Stimulated activated CD8-positive, alpha-beta memory T cell treated with anti-CD3 and anti-CD28 coated beads, Interleukin-4, amount 100 ng/mL, for 24 hours (primary cell): ENCODE results near the gene HTR2A.

Experiments
- DNase-seq: peaks from one replicate; pipeline ENCODE4 v3.0.0-alpha.2; 2020; ENCODE audit warnings: low read depth

HTR2A gene

GRCh38 chr13:46868091-46868490 lies 28.8 kb downstream of the HTR2A start:
- no peak for DNase-seq

- no peak for DNase-seq
Observed at GRCh38 chr13:46866150-46866549, 30.7 kb downstream of the HTR2A start.

DNA sequence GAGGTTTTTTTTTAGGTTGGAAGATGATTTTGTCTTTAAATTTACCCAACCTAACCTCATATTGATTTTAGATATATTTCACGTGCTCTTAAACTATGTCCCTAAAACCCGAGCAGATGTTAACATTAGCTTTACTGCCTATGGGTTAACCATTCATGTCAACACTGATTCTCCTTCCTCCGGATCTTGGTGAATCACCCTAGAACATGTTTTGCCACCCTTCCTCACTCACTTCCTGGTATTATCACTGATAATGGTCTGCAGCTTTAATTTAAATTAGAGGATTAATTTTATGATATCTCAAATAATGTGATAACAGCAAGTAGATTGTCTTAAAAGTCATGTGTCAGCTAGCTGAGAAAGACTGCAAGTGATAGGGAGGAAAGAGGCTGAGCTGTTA lies 31.9 kb downstream of the HTR2A start:
- no peak for DNase-seq

DNA sequence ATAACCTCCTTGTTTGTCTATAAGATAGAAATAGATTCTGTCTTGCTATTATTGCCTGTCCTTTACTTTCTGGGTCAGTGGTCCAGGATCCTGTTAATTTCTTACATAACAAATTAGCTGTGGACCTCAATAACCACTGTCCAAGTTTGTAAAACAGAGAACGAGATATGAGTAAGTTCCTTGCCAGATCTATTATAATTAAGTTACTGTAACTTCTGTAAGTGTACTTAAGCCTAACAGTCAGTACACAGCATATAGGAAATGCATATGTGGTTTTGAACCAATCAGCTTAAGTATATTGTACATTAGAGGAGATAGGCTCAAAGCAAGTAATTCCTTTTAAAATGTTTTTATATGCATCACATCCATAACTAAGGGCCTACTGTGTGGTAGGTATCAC lies 34.9 kb downstream of the HTR2A start:
- DNase-seq, result no peak

GRCh38 chr13:46860722-46861121 lies 36.1 kb downstream of the HTR2A start:
- no peak for DNase-seq

- no peak for DNase-seq
Observed at GRCh38 chr13:46858776-46859175, 38.1 kb downstream of the HTR2A start.

- DNase-seq, result no peak
Observed at GRCh38 chr13:46858163-46858562, 38.7 kb downstream of the HTR2A start.

DNA sequence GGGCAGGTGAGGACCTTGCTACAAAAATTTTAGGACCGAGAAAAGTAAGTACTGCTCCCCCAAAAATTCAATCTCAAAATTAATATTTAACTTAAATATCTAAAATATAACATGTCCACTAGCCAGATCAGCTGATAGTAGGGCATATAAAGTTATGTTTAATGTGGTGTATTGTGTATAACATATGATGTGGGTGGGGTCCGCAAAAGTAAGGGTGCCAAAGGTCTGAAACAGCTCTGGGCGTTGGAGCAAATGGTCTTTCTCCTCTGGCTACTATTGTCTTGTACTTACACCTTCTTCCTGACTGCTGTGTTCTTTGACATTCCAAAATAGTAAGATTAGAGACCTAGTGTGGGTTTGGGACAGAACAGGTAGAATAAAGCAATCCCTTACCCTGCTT lies 41.2 kb downstream of the HTR2A start:
- DNase-seq, result no peak

GRCh38 chr13:46855166-46855565 lies 41.7 kb downstream of the HTR2A start:
- no peak for DNase-seq

DNA sequence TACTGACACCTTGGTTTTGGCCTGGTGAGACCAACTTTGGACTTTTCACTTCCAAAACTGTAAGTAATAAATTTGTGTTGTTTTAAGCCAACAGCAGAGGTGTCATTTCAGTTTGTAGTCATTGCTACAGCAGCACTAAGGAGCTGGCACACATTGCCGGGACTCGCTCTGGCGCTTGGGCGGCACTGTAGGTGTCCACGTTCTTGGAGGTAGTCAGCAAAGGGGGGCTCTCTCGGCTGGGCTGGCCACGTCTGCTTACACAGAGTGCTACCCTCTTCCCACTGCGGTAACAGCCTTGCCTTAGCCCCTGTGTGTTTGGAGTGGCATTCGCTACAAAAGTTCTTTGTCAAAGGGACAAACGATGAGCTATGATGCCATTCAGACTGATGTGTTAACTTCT lies 44.7 kb downstream of the HTR2A start:
- DNase-seq, result no peak

- DNase-seq, result no peak
Observed at GRCh38 chr13:46850214-46850613, 46.6 kb downstream of the HTR2A start.

DNA sequence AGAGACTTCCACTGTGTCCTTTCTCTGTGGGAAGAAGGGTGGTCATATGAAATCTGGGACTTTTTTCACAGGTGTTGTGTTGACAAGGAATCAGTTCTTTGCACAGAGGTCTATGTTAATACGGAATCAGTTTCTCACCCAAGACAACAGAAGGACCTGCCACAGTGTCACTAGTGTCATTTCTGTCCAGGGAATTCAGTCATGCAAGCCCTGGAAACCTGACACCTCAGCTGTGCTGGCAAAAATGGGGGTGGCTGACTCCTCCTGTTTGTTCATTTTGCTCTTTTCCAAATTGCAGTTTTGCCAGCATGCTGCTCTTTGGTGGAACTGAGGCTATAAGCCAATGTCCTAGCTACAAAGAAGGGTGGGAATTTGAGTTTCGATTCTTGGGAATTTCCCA lies 50.1 kb downstream of the HTR2A start:
- DNase-seq, result no peak

DNA sequence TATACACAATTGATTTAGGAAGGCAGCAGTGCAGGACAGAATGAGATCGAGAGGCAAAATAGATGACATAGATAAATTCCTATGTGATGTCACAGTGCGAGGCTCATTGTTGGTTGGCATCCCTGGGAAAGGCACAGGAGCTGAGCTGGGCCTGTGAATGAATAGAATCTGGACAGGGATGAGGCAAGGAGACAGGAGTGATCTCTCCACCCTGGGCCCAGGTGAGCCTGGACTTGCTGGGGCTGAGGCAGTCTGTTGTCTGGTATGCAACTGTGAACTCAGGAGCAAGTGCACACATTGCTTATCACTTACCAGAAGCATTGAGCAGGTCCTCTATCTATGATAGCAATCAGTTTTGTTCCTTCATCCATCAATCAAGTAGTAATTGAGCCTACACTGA lies 51.7 kb downstream of the HTR2A start:
- no peak for DNase-seq

DNA sequence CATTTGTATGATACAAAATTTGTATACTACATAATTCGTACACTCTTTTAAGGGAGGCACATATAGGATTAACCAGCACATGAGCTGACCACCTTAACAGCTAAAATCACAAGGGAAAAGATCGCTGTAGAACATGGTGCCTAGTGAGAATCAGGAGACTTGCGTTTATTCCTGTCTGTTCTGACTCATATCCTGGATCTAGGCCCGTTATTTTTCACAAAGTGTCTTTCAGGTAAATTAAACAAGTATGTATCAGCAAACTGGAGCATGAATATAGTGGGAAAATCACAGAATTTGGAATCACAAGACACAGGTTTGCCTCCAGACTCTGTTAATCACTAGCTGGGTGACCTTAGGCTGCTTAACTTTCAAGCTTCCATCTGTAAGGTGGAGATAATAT lies 52.4 kb downstream of the HTR2A start:
- no peak for DNase-seq

DNA sequence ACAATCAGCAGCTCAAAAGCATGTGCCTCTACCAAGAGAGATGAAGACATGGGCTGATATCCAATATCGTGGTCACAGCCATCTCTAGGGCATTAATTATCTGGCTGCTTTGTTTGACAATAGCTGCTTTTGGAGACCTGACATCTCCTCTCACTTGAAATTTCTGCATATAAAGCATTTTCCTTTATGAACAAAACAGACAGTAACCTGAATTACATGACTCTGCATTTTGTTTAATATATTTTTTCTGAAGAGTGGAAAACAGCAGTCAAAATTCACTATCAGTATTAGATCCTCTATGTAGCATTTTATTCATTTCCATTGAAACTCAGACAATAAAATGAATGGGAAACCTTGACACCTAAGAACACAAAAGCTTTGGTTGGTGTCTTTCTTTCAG lies 57.5 kb downstream of the HTR2A start:
- no peak for DNase-seq

GRCh38 chr13:46834657-46835056 lies 62.2 kb downstream of the HTR2A start:
- DNase-seq, result no peak

DNA sequence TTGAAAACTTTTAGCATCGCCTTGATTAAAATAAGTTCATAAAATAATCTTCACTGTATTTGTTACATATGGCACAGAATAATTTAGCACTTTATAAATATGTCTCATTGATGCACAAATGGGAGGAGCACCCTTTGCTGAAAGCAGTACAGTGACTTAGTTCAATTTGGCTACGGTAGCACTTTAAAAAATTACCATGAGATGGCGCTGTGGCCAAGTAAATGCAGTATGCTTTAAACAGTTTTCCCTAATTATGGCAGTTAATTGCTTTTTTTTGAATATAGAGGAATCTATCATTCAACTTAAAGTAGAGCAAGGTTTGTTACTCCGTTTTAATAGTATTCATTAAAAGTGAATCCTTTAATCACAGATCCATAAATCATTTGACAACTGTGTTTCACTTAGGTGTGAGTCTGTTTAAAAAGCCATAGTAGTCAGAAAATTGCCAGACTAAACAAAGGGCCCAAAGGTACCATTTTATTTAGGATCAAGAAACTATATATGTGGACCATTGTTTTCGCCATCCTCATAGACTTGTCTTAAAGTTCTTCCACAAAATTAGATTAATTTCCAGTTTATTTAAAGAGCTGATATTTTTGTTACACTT lies 65.2 kb downstream of the HTR2A start:
- no peak for DNase-seq

- no peak for DNase-seq
Observed at GRCh38 chr13:46830405-46831005, 66.3 kb downstream of the HTR2A start.

DNA sequence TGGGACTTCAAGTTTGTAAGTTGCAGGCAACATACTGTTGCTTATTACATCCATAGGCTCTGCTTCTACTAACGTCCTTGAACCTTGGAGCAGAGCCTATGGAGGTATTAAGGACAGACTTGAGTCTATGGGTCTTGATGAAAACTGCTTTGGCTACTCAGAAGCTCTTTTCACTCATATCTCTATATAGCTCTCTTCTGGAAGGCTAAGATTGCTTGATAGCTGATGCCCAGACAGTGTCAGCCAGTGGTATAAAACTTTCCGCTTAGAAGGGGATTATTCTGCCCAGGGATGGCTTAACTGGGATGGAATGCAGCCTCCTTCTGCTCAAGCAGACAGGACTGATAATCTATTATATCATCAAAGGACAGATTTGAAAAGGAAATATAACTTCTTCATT lies 74.3 kb downstream of the HTR2A start:
- DNase-seq, result no peak

DNA sequence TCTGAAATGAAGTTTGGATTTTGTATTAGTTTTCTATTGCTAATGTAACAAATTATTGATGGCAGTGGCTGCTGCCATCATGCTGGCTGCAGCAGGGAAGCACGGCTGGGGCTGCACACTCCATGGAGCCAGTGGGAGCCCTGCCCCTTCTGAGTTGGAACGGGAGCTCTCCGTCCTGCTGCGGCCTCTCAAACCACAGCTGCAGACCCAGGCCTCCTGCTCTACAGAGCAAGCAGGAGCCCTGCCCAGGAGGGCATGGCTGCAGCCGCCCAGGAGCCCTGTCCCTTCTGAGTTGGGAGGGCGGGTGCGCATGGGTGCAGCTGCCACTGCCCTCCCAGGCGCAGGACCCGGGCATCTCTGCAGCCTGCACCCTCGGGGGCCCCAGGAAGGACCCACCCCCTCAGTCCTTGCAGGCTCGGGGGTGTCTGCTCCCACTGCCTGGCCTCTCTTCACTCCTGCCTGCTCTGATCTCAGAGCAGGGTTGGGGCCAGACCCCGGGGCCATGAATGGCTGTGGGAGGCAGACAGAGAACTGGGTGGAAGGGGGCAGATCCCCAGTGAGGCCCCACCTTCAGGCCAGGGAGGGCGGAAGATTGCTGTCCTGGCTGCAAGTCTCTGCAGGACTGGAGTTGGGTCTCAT lies 78.9 kb downstream of the HTR2A start:
- DNase-seq, result no peak

DNA sequence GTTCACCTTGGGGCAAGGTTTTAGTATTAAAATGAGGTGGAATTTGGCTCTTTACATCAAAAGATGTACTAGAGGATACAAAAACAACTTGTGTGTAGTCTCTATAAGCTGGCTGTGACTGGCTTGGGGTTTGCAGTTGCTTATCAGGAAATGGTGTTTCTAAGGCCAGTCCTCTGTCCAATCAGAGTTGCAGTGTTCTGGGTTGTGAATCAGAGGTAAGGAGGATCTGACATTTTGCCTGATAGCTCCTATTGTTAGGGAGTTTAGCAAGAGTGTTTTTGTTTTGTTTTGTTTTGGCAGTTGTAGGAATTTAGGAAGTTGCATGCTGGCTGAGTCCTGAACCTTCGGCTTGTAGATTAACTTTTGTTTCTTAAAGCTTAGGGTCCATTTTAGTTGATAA lies 79.8 kb downstream of the HTR2A start:
- DNase-seq, result no peak

DNA sequence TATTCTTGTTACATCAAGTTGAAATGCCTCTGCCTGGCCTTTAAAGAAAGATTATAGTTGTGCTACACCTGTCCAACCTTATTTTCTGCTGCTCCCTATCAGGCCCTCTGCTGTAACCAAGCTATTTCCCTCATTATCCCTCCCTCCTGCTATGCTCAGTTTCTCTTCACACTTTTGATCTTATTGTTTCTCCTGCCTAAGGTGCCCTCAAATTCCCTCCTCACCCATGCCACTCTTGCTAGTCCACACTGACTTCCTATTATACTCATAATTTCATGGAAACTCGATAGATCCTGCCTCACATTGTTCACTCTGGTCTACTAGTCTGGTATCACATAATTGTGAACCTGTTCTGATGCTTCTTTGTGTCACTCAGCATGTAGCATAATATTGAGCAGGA lies 80.5 kb downstream of the HTR2A start:
- DNase-seq, result no peak

- DNase-seq, result no peak
Observed at GRCh38 chr13:46812301-46812797, 84.5 kb downstream of the HTR2A start.

DNA sequence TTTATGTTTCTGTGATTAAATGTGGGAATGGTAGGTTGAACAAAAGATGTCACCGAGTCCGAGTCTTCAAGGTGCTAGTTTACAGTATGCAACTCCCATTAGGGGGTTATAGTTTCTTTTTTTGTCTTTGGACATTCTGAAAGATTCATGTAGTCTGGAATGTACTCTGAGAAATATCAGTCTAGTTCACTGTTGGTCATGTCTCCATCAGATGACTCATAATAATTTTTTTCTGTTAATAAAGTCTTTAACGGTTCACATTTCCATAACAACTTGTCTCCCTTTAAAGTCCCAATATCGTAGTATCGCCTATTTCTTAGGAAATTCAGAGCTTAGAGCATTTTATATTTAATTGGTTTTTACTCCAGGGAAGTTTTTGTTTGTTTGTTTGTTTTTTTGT lies 86.4 kb downstream of the HTR2A start:
- DNase-seq, result no peak
